Endothelial cell of umbilical vein (primary cell): ENCODE measurements around the gene PPARD. TPM values are rescaled to one million over a fixed set of nuclear protein-coding genes. Genes with fewer than 3 reads are reported as not detected.

Experiments used
- BruUV-seq: library from RNA; stranded (reverse); fragments of 400-500 nt; replicated peaks from 2 replicates; lab custom pipeline; 2021; lab: Mats Ljungman, UMichigan
- CTCF ChIA-PET: fragments of 300-600, 350-600 bp; sonication (Branson Sonifier 250); formaldehyde crosslinking; loops from one replicate; lab custom pipeline; 2021; ENCODE audit warnings: antibody characterized with exemption, inconsistent platforms; lab: Charles Lee
- POLR2A ChIA-PET: fragments of 300-600, 350-600 bp; sonication (Branson Sonifier 250); formaldehyde crosslinking; loops from one replicate; lab custom pipeline; 2021; ENCODE audit warnings: antibody characterized with exemption, inconsistent platforms; lab: Charles Lee
- DNase-seq: peaks from one replicate; pipeline ENCODE4 v3.0.0-alpha.2; 2011; ENCODE audit warnings: low read depth, low spot score
- FAIRE-seq: peaks from 2 replicates; lab custom pipeline; 2011; peaks lifted over from hg19 to GRCh38; lab: Jason Lieb, UNC
- H2AFZ ChIP-seq: 2 replicates; pipeline ENCODE4 v1.6.0; 2012; ENCODE audit warnings: low read depth, low read length, control low read depth, inconsistent platforms
- H3K27ac ChIP-seq: 2 replicates; pipeline ENCODE4 v1.5.1; 2011; ENCODE audit warnings: low read depth, mild to moderate bottlenecking, control low read depth, low read length, moderate library complexity; ENCODE audit not compliant: insufficient read depth
- H3K27me3 ChIP-seq, 2 experiments: 2 replicates each; pipeline versions ENCODE4 v1.6.0 to v1.6.1; 2011; ENCODE audit warnings: low read length in 2 of 2, mixed read lengths in 1 of 2; ENCODE audit not compliant: control insufficient read depth in 2 of 2, insufficient read depth in 2 of 2
- H3K36me3 ChIP-seq, 2 experiments: 2 replicates in 1 of 2; 3 replicates in 1 of 2; pipeline ENCODE4 v1.5.1; 2011; ENCODE audit warnings: low read length in 2 of 2, mild to moderate bottlenecking in 1 of 2, moderate library complexity in 1 of 2; ENCODE audit not compliant: control insufficient read depth in 2 of 2, insufficient read depth in 2 of 2; ENCODE audit errors: extremely low read depth in 1 of 2
- H3K4me1 ChIP-seq: 3 replicates; pipeline ENCODE4 v1.5.1; 2011; ENCODE audit warnings: mild to moderate bottlenecking, low read length; ENCODE audit not compliant: control insufficient read depth, insufficient read depth; ENCODE audit errors: extremely low read depth
- H3K4me2 ChIP-seq: 2 replicates; pipeline ENCODE4 v1.6.1; 2011; ENCODE audit warnings: low read length, control low read depth, mixed read lengths; ENCODE audit not compliant: insufficient read depth
- H3K4me3 ChIP-seq, 3 experiments: fragments of 200-600 bp in 1 of 3; sonication (generic), shearing (Covaris generic) in 1 of 3; replicated peaks in 1 of 3; 2 replicates each; pipeline ENCODE4 v1.5.1; 2011 to 2016; ENCODE audit warnings: control low read depth in 3 of 3, low read length in 3 of 3, mild to moderate bottlenecking in 2 of 3, inconsistent platforms in 1 of 3, low read depth in 1 of 3, moderate library complexity in 1 of 3; ENCODE audit not compliant: insufficient read depth in 1 of 3
- H3K79me2 ChIP-seq: 2 replicates; pipeline ENCODE4 v1.6.0; 2012; ENCODE audit warnings: low read length, inconsistent platforms; ENCODE audit not compliant: control insufficient read depth, insufficient read depth
- H3K9ac ChIP-seq: replicated peaks from 2 replicates; pipeline ENCODE3; 2011; ENCODE audit warnings: low read length, control low read depth; ENCODE audit not compliant: insufficient read depth; ENCODE audit errors: extremely low read depth
- H3K9me1 ChIP-seq: replicated peaks from 3 replicates; pipeline ENCODE4 v1.6.0; 2011; ENCODE audit warnings: mild to moderate bottlenecking, low read length; ENCODE audit not compliant: control insufficient read depth, insufficient read depth; ENCODE audit errors: extremely low read depth
- H3K9me3 ChIP-seq: replicated peaks from 2 replicates; pipeline ENCODE4 v1.5.1; 2012; ENCODE audit warnings: low read length, inconsistent platforms; ENCODE audit not compliant: control insufficient read depth, insufficient read depth
- H4K20me1 ChIP-seq: replicated peaks from 2 replicates; pipeline ENCODE3; 2011; ENCODE audit warnings: mild to moderate bottlenecking, low read length; ENCODE audit not compliant: control insufficient read depth, insufficient read depth; ENCODE audit errors: extremely low read depth
- EZH2 ChIP-seq: IDR thresholded peaks from 2 replicates; pipeline ENCODE4 v1.6.1; 2012; ENCODE audit warnings: borderline replicate concordance, low read depth, mild to moderate bottlenecking, moderate library complexity, low read length, inconsistent platforms; ENCODE audit not compliant: severe bottlenecking
- JUN ChIP-seq: IDR thresholded peaks from 2 replicates; pipeline ENCODE4 v1.6.1; 2011; ENCODE audit warnings: borderline replicate concordance, low read depth; ENCODE audit not compliant: insufficient read length, insufficient read depth
- MYC ChIP-seq: IDR thresholded peaks from one replicate; pipeline ENCODE4 v1.6.1; 2011; ENCODE audit warnings: mild to moderate bottlenecking, low read depth, low read length
- POLR2A ChIP-seq: IDR thresholded peaks from 2 replicates; pipeline ENCODE4 v1.6.1; 2012; ENCODE audit warnings: low read depth, mild to moderate bottlenecking, control low read depth, low read length
- POLR2AphosphoS5 ChIP-seq: IDR thresholded peaks from 2 replicates; pipeline ENCODE4 v1.6.1; 2012; ENCODE audit warnings: low read depth, mild to moderate bottlenecking, control low read depth, low read length, moderate library complexity; ENCODE audit not compliant: insufficient read depth
- dilution Hi-C: fragments of 300-500 bp; cut with MboI; formaldehyde crosslinking; loops from one replicate; pipeline ENCODE4 v1.15.0; 2019; ENCODE audit warnings: low sequenced_read_pairs; ENCODE audit not compliant: extremely low pct_ligation_motif_present
- intact Hi-C: fragments of 100-400 bp; cut with micrococcal nuclease; formaldehyde crosslinking; loops from one replicate; pipeline ENCODE4 v1.10.0; 2022
- polyA plus RNA-seq, 4 experiments: library from polyadenylated mRNA; depleted of rRNA in 3 of 4; stranded (reverse) in 3 of 4; unstranded in 1 of 4; fragments of >200 nt; gene quantifications; 2 replicates each; pipeline versions ENCODE4 v1.2.1 to v1.2.3, GENCODE V29; 2011 to 2012; ENCODE audit warnings: missing spikeins in 1 of 4
- total RNA-seq: library from RNA; stranded (reverse); gene quantifications from 2 replicates; pipeline ENCODE4 v1.2.3, GENCODE V29; 2021
- TF ChIP-seq, protein P1 (sequence below): IDR thresholded peaks from 2 replicates; pipeline ENCODE4 v1.6.1; 2011; ENCODE audit not compliant: insufficient read depth, insufficient read length
- TF ChIP-seq, protein P2 (sequence below), 2 donors: IDR thresholded peaks; 1 replicate in 1 of 2; 2 replicates in 1 of 2; pipeline ENCODE4 v1.5.1; 2011; ENCODE audit warnings: low read length in 2 of 2, mild to moderate bottlenecking in 2 of 2, moderate library complexity in 2 of 2, control low read depth in 1 of 2, inconsistent platforms in 1 of 2, low read depth in 1 of 2; ENCODE audit not compliant: insufficient read depth in 1 of 2; ENCODE audit errors: extremely low read depth in 1 of 2

Gene PPARD
- total and polyA plus RNA-seq, 2 donors (not counting 3 experiments of a cell fraction or from before 2014, with no cell fraction given) = 23.4 to 29.2 TPM

DNA sequence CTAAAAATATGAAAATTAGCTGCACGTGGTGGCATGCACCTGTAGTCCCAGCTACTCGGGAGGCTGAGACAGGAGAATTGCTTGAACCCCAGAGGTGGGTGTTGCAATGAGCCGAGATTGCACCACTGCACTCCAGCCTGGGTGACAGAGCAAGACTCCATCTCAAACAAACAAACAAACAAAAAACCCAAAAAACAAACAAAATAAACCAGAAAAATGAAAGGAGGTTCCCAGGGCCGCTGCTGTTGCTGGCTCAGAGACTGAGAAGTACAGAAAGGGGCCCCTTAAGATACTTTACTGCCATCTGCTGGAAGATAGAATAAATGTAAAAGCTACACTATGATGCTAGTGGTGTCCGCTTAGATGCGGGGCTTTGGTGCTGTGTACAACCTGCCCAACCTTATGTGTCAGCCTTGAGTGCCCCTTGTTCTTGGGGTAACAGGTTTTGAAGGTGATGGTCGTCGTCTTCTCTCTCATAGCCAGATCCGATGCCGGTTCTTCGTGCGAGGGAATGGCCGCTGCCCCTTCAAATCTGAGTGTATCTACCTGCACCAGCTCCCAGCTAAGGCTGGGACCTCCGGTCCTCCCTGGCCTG is 107.0 kb downstream of the PPARD start:
- H3K9me3 ChIP-seq = no peaks in the 10 kb centered on the region
- H3K4me2 ChIP-seq = no peak overlapping the region
- dilution Hi-C loops (no loop called here), intact Hi-C loops (loop anchor here (1.0 kb wide), 5 partner anchors 24 to 152 kb away; partner anchors contain the start of genes DEF6 and PPARD)
- H3K79me2 ChIP-seq = no peaks in the 10 kb centered on the region
- BruUV-seq = no TSS peak
- H3K4me1 ChIP-seq = peaks cover 16% of the 10 kb centered on the region
- H2AFZ ChIP-seq = no peak overlapping the region
- H3K9ac ChIP-seq = no peak overlapping the region
- H3K9me1 ChIP-seq = no peaks in the 10 kb centered on the region
- CTCF ChIA-PET = interaction anchor here (0.5 to 9.3 kb wide), 49 partner anchors 9 to 463 kb away, joined by 3 to 270 read pairs (median 5); partner anchors contain the start of genes DEF6, PPARD, RPL10A and ZNF76
- FAIRE-seq = peak; percentile 93
- no peaks in the 10 kb centered on the region for H4K20me1 ChIP-seq
- no peak overlapping the region for H3K27ac ChIP-seq
- TF ChIP-seq, protein P1, sequence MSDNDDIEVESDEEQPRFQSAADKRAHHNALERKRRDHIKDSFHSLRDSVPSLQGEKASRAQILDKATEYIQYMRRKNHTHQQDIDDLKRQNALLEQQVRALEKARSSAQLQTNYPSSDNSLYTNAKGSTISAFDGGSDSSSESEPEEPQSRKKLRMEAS = no peak
- no peak for TF ChIP-seq EZH2
- TF ChIP-seq MYC = no peak
- TF ChIP-seq JUN = no peak
- TF ChIP-seq POLR2AphosphoS5 = no peak
- TF ChIP-seq, protein P2, sequence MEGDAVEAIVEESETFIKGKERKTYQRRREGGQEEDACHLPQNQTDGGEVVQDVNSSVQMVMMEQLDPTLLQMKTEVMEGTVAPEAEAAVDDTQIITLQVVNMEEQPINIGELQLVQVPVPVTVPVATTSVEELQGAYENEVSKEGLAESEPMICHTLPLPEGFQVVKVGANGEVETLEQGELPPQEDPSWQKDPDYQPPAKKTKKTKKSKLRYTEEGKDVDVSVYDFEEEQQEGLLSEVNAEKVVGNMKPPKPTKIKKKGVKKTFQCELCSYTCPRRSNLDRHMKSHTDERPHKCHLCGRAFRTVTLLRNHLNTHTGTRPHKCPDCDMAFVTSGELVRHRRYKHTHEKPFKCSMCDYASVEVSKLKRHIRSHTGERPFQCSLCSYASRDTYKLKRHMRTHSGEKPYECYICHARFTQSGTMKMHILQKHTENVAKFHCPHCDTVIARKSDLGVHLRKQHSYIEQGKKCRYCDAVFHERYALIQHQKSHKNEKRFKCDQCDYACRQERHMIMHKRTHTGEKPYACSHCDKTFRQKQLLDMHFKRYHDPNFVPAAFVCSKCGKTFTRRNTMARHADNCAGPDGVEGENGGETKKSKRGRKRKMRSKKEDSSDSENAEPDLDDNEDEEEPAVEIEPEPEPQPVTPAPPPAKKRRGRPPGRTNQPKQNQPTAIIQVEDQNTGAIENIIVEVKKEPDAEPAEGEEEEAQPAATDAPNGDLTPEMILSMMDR (IDR thresholded peaks at IDR 0.05; ENCODE audit: extremely low read depth in 1 of 2, insufficient read depth in 1 of 2, low read depth in 1 of 2, low read length in 2 of 2) = peak; percentile 48 to 53
- TF ChIP-seq POLR2A = no peak
- POLR2A ChIA-PET = interaction anchor here (0.5 to 1.1 kb wide), 3 partner anchors 98 to 107 kb away, joined by 3 to 6 read pairs (median 4); partner anchors contain the start of gene PPARD
- H3K36me3 ChIP-seq = no peaks in the 10 kb centered on the region
- DNase-seq = peak; percentile 62
- no peak overlapping the region for H3K4me3 ChIP-seq
- H3K27me3 ChIP-seq = peaks cover 0 to 2% of the 10 kb centered on the region in 2 experiments
